COLO668 (cell line): Measurements from ENCODE around the gene TTF2.
"Not testable (repeated sequence)": the region's sequence is repeated elsewhere in the genome, so short reads cannot be mapped to it uniquely, and the experiment has no call there.

Experiments
- DNase-seq: peaks from one replicate; lab custom pipeline; 2025; ENCODE audit not compliant: unreplicated experiment; lab: John Stamatoyannopoulos, UW

The TTF2 gene

GRCh38 chr1:117092594-117092993 lies 32.5 kb downstream of the TTF2 start:
- DNase-seq: no peak

DNA sequence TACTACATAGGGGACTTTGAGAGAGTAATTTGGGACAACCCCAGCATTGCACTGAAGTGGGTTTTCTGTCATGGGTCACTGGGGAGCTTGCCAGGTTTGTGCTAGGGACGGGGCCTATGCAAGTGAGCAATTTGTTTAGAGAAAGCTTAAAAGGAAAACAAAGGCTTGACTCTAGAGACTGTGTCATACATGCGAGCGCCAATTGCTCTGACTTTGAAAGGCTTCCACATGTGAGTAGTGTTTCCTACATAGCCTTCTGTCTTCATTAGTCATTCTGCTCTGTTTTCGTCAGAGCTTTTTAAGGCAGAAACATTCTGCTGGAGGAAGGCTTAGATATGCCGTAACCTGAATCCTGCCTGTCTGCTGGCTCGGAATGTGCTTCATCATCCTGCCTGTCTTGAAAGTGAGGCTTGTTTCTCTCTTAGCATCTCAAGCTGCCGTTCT lies 33.0 kb downstream of the TTF2 start:
- DNase-seq: no peak

DNA sequence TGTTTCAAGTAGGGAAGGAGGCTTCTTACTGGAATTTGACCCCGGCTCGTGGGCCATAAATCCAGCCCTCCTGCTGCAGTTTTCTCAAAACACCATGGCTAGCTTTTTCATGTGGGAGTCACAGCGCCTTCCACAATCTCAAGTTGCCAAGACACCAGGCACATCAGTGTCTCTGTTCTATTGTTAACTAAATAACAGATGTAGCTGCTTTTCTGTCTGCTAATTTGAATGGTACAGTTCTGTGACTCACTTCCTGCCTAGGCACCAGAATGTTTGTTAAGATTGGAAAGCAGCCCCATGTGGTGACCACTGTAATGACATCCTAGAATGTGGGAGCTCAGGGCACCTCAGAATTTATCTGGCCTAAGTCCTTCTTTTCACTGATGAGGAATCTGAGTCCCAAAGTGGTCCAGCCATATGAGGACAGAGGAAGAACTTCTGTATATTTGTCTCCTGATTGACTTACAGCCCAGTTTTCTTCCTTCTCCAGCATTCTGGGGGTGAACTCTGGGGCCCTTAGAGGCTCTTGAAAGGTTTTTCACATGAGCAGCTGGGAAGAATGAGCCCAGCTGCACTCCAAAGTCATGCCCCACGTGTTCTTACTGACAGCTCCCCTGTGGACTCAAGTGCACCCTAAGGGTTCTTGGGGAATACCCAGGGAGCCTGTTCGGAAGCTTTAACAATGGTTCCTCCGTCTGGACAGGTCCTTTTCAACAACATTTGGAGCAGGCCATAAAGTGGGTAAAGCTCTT lies 33.9 kb downstream of the TTF2 start:
- no peak for DNase-seq

- DNase-seq: no peak
Observed at GRCh38 chr1:117094841-117095604, 34.9 kb downstream of the TTF2 start.

- DNase-seq: no peak
Observed at GRCh38 chr1:117096951-117097408, 36.9 kb downstream of the TTF2 start.

GRCh38 chr1:117097443-117097842 lies 37.3 kb downstream of the TTF2 start:
- no peak for DNase-seq

DNA sequence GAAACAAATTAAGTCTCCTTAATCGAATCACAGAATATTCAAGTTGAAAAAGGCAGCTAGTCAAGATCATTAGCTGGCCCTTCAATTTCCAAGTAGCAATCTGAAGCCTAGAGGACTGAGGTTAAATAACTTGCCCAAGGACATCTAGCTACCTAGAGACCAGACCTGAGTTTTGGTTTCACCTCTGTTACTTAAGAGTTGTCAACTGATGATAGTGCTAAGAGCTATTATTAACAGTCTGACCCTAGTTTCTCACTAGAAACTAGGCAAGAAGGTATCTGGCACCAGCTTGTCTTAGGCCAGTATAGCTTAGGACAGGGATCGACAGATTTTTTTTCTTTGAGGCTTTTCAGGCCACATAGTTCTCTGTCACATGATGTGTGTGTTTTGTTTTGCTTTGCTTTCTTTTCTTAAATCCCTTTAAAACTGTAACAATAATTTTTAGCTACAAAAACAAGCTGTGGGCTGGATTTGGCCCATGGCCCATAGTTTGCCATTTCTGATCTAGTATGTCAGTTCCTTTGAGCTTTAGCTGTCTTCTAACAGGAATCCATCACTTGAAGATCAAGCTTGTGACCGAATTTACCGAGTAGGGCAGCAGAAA lies 38.3 kb downstream of the TTF2 start:
- DNase-seq: no peak

DNA sequence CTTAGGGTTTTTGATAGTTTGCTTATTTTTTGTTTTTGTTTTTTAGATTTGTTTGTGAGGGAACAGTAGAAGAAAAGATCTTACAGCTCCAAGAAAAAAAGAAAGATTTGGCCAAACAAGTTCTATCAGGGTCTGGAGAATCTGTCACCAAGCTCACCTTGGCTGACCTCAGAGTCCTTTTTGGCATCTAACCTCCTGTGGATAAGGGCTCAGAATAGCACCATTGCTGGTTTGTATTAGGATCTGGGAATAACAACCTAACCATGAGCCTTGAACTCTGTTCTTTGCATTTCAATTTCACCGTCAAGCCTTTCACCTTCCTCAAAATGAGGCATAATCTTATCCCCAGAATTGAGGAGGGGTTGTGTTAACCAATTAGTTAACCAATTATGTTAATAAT lies 41.2 kb downstream of the TTF2 start:
- no peak for DNase-seq

- not testable (repeated sequence) for DNase-seq
Observed at GRCh38 chr1:117101858-117102257, 41.7 kb downstream of the TTF2 start.

DNA sequence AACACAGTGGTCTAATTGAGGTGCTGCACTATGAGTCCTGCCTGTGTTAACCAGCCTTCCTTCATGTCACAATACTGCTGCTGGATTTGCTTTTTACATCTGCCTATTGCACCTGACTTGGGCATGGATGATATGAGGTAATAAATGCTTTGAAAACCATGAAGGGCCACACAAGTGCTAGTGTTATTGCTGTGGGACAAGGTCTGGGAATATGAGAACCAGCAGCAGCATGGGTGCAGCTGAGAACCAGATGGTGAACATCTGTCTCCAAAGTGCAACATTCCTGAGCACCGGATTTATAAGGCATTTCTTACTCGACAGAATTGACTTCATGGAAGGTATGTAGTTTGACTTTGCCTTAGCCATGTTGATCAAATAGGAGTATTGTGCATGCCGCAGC lies 44.9 kb downstream of the TTF2 start:
- DNase-seq: no peak

DNA sequence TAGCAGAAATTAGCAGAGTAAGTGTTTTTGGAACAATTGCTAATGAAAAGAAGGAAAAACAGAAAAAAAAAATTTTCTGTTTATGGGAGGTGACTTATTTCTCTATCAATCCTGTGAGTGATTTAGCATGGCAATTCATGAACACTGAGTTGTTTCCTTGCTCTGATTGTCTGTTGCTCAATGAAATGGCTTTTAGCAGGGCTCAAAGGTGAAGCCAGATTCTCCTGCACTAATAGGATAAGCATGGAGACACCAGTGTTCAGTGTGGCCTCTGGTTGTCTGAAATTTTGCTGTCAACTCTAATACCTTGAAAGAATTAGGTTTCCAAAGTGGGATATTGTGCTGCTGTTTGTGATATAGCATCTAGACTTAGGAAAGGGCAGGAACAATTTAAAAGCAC lies 45.6 kb downstream of the TTF2 start:
- DNase-seq: no peak

DNA sequence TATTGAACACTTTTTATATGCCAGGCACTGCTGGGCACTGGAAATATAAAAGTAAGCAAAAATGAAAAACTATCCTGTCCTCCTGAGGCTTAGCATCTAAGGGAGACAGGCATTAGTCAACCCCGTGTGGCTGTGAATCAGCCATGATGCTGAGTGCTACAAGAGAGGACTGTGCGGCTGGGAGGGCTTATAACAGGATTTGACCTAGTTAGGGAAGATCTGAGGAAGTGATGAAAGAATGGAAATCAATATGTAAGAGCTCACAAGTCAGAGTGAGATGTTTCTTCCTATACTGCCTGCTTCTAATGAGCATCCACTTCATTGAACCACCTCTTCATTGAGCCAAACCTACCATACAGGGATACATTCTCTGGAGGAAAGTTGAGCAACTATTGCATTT lies 46.4 kb downstream of the TTF2 start:
- no peak for DNase-seq

DNA sequence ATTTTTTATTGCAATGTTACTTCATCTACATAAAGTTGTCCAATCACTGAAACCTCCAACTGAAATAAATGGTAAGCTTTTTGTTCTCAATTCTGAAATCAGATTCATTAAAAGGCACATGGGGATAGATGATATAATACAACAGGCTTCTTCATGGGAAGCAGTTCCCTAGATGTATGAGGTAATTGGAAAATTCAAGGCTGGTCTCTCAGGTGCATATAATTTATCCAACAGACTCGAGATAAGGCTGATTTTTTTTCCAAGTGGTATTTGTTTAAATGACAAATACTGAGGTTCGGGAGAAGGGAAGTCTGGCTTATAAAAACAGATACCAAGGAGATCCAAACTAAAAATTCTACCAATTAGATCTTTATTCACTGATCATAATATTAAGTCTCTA lies 47.2 kb downstream of the TTF2 start:
- DNase-seq: no peak

- no peak for DNase-seq
Observed at GRCh38 chr1:117110774-117111173, 50.6 kb downstream of the TTF2 start.

GRCh38 chr1:117112047-117112717 lies 52.1 kb downstream of the TTF2 start:
- no peak for DNase-seq

GRCh38 chr1:117113199-117113598 lies 53.1 kb downstream of the TTF2 start:
- no peak for DNase-seq

GRCh38 chr1:117114877-117115276 lies 54.8 kb downstream of the TTF2 start:
- no peak for DNase-seq

DNA sequence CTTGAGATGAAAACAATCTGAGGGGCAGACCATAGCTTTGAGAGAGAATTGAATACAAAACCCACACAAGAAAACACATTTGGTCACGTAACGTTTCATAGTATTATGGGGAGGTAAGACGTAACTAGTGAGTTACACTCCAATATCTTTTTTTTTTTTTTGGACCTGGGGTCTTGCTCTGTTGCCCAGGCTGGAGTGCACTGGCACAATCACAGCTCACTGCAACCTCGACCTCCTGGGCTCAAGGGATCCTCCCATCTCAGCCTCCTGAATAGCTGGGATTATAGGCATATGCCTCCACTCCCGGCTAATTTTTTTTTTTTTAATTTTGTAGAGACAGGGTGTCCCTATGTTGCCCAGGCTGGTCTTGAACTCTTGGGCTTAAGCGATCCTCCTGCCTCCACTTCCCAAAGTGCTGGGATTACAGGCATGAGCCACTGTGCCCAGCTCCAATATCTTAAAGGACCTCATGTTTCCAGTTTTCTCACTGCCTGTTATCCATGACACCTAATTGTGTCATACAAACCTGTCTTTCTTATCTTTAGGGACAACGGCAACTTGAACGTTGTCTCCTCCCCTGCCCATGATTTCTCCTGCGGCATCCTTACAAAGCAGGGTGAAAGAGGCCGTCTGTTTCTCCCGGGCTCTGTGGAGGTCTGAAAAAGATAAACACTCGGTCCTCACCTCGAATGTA lies 56.1 kb downstream of the TTF2 start:
- DNase-seq: no peak

DNA sequence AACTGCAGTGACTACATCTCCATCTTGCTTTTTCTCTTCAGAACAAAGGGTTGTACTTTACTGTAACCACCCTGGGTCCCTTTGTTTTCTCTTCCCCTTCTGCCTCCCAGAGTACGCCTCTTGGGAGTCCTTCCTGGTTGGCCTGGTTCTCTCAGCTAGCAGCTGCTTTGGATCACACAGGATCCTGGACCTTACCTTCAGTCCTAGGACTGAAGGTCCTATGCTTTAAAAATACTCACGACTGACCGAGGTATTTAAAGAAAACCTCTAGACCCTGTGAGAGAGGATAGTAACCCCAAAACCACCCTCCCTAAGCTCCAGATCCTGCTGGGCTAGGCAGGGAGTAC lies 56.6 kb downstream of the TTF2 start:
- DNase-seq: no peak

- DNase-seq: no peak
Observed at GRCh38 chr1:117117697-117118096, 57.6 kb downstream of the TTF2 start.

GRCh38 chr1:117118137-117118536 lies 58.0 kb downstream of the TTF2 start:
- no peak for DNase-seq
